Dermis blood vessel endothelial cell (primary cell): ENCODE measurements around the gene COX6B2. TPM values are rescaled to one million over a fixed set of nuclear protein-coding genes. Genes with fewer than 3 reads are reported as not detected.

ENCODE experiments used
- DNase-seq: peaks from one replicate; pipeline ENCODE4 v3.0.0; 2010
- total RNA-seq: library from RNA; depleted of rRNA; stranded (reverse); fragments of >200 nt; gene quantifications from 2 replicates; pipeline ENCODE4 v1.2.3, GENCODE V29; 2014

COX6B2 gene
- total RNA-seq, 1 donor from 2014 or later: not detected

DNA sequence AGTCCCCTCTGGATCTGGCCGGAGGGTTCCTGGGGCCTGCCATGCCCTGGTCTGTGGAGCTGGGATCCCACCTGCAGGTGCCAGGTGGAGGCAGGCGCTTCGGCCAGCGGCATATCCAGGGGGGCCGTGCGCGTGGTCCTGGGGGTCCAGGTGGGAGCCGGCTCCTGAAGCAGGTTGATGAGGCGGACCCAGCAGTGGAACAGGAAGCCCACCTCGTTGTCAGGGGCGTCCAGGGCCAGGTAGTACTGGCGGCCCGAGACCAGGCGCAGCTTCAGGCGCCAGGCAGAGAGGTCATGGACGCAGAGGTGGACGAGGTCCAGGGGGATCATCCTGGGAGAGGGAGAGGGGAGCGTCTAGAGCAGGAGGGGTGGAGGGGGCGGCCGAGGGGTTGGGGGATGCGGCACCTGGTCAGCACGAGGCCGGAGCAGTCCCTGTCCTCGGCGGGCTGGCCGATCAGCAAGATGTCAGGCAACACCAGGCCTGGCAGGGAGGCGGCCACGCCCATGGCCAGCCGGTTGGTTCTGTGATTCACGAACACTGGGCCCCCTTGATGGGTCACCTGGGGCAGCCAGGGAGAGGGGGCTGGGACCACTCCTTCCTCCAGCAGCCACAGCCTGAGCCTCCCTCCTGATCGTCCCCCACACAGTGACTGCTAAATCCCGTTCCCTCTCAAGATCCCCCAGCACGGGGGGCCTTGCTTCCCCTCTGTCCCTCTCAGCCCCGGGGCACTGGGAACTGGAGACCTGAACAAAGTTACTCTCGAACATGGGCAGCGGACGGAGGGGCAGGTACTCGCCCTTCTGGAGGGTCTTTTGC is 7.9 kb upstream of the COX6B2 start:
- DNase-seq: no peak

DNA sequence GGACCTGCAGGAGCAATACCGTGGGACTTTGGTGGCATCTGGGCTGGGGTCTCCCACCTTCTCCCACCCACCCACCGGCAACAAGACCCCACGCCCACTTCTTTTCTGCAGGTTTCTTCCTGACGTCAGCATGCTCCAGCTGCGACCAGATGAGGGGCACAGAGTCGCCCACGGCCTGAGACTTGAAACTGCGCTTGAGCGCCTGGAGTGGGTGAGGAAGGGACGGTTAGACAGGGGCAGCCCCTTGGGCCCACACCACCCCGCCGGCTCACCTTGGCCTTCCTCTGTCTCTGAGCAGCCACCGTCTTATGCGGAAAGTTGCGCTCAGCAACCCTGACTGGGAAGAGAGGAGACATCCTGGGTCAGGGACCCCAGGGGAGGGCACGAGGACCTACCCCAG is 6.4 kb upstream of the COX6B2 start:
- DNase-seq: no peak

DNA sequence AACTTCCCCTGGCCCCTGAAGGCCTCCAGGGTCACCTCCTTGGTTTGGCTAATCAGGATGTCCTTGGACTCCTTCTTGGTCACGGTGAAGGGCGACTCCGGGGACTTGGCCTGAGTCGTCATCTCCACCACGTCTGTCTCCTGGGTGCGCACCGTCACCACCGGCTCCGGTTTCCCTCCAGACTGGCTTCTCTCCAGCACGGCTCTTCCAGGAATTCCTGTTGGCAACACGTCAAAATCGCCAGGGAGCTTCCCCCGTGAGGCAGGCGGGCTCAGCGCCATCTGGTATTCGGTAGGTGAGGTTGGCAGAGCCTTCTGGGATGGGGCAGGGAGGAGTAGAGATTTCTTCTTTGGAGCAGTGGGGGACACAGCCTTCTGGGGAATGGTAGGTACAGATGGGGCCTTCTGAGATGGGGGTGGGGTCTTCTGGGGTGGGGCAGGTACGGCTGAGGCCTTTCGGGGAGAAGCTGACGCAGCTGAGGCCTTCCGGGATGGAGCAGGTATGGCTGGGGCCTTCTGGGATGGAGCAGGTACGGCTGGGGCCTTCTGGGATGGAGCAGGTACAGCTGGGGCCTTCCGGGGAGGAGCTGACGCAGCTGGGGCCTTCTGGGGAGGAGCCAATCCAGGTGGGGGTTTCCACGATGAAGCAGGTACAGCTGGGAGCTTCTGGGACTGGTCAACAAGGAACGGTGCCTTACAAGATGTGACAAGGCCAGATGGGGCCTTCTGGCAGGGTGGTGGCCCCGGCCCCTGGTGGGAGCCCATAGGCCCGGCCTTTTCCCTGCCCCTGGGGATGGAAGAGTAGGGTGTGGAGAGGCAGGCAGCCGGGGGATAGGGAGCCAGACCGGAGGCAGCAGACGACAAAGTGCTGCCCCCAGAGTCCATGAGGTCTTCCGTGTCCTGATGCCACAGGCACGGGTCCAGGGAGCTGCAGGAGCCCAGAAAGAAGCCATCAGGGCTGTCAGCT is 4.7 kb upstream of the COX6B2 start:
- peak; percentile 49 for DNase-seq

DNA sequence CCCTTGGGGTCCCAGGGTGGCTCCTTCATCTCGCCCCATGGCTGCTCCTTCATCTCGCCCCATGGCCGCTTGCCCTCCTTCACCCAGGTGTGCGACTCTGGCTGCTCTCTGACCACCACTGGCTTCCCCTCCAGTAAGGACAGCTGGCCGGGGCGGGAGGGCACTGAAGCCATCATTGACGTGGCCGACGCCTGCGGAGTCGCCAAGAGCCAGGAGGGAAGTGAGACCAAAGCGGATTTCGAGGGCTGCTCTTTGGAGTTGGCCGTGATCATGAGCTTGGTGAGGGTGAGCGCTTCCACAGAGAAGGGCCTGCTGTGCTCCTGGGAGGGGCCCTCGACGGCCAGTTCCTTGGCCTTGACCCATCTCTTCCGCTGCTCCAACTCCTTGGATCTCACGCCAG is 4.0 kb upstream of the COX6B2 start:
- no peak for DNase-seq

DNA sequence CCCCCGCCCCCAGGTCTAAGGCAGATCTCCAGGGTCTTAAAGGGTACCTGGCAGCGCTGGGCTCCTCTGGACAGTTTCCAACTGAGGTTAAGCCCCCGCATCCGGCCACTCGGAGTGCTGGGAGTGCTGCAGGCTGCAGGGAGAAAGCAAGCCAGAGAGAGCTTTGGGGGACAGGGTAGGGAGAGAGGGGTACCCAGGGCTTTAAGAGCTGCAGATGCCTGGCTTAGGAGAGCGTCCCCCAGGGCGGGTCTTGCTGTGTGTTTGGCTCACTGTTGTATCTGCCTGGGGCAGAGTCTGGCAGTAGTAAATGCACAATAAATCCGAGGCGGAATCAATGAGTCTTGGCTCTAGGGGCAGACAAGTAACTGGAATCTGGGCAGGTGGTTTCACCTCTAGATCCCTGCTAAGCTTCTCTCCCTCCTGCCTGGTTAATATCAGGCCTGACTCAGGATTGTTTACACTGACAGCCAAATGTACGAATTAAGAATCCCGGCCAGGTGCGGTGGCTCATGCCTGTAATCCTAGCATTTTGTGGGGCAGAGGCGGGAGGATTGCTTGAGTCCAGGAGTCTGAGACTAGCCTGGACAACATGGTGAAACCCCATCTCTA is 798 bp upstream of the COX6B2 start:
- DNase-seq: no peak

DNA sequence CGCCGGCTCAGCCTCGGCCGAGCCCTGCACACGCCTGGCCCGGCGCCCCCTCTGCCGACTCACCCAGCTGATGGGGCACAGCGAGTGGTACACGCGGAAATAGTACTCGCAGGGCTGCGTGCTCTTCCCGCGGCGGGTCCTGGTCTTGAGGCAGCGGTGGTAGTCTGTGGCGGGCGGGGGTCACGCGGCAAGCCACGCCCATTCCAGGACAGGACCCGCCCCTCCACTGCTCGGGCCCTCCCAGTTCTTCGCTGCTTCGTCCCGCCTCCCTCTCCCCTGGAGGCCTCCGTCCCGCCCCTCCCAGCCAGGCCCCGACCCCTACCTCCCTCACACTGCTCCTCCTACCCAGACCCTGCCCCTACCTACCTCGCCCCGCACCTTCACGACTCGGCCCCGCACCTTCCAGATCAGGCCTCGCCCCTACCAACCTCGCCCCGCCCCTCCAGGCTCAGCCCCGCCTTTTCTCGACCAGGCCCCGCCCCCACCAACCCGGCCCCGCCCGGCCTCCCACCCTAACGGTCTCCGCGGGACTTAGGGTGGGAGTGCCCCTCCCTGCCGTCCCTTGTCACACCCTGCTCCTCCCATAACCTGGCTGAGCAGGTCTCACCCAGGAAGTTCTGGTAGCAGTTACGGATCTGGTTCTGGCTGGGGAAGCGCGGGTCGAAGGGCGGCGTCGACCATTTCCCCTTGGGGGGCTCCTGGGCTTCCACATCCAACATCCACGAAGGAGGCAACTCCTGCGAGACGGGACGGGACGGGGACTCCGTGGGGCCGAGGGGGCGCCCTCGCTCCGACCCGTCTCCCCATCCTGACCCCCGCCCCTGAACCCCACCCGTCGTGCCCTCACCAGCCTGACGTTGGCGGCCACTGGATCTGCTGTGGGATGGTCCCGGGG is 469 bp downstream of the COX6B2 start:
- peak; percentile 34 for DNase-seq

DNA sequence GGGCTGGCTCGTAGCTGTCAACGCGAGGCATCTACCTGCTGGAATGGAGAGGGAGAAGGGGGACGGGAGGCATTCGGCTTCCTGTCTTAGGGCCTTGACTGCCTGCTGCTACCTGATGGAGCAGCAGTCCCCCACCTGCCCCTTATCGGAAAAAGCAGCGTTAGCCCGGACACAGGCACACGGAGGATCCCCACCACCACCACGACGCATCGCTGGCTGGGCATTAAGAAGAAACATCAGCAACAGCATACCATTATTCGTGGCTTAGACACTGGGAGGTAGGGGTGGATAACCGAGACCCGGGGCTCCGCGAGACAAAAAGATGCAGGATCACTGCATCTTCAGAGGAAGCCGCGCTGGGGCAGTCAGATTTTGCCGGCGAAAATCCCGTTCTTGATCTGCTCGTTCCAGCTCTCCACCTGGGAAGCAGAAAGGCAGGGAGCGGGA is 1.1 kb downstream of the COX6B2 start:
- DNase-seq: no peak

DNA sequence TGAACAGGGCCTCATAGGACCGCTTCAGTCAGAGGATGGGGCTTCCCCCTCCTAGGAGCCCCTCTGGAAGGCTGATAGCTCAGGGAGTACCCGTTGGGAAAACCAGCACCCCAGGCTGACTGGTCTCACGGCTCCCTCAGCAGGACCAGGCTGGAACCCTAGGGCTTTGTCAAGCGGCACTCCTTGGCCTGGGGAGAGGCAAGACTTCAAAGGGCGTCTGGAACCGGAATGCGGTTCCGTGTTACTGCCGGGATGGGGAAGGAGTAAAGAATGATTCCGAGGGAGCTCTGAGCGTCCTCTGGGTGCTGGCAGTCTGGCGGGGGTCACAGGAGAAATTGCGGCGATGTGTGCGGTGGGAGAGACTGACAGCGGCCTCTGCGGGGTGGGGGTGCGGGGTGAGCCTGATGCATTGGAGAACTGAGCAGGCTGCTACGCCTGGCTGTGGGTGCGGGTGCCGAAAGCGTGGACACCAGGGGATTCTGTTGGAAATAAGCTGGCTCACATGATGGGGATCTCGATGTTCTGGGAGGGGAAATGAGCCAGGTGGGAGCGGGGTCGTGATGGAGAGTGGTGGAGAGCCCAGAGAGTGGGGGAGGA is 1.9 kb downstream of the COX6B2 start:
- DNase-seq: no peak

DNA sequence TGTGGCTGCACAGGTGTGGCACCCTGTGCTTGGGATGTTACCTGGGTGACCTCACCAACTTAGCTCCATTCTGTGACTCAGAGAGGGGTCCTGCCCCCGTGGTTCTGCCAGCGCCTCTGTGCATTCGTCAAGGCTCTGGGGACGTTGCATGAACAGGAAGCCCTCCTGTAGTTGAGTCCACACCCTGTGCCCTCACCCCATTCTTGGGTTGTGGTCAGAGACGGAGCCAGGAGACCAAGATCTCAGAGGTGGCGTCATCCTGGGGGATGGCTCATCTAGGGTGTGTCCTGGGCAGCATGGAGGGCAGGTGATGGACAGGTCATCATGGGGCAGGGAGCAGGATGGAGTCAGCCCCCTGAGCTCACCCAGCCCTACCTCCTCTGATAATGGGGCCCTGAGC is 2.5 kb downstream of the COX6B2 start:
- no peak for DNase-seq

DNA sequence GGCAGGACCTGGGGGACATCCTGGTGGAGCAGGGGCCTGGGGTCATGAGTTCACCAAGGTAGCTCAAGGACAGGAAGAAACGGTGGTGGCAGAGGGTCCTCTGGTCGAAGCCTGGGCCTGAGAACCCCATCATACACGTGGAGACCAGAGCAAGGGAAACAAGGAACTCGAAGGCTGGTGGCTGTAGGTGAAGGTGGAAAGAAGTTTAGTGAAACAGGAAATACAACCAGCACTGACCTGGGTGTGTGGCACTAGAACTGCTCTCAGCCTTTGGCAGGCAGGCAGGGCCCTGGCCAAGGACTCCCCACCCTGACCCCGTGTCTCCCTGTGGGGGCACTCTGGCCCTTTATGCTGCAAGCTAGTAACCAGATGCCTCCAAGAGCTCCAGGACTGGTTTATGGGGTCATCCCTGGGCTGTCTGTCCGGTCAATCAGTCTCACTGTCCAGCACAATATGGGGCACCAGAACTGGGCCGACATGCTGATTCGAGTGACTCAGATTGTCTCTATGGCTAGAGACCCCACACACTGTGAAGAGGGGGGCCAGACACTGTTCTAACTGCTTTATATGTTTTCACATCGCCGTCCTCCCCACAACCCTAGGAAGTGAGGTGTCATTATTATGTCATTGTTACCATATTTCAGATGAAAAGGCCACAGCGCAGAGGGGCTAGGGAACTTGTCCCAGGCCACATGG is 3.8 kb downstream of the COX6B2 start:
- no peak for DNase-seq

DNA sequence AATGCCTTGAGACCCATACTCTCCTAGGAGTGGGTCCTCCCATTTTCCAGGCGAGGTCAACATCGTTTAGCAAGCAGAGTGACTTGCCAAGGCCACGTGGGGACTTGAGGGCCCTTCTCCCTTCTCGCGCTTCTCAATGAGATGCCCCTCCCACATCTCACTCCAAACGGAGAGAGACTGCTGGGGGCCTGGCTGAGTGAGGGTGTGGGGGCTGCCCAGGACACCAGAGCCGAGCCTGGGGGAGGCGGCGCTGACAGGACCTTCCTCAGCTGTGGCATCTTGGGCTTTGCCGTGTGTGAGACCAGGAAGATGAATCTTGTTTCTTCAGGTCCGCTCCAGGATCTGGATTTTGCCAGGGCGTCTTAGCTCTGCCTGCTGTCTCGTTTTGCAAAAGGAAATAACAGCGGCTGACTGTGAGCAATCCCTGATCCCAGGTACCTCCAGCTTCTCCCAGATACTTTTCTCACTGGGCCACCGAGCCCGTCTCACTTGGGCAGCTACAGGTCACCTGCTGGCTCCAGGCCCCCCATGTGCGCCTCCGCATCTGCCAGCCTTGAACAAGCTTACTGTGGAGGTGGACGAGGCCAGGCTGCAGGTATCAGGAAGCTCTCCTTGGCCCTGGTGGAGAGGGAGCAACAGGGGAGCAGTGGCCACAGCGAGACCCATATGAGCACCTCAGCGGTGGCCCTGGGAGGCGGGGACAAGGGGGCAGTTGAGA is 6.0 kb downstream of the COX6B2 start:
- DNase-seq: no peak

DNA sequence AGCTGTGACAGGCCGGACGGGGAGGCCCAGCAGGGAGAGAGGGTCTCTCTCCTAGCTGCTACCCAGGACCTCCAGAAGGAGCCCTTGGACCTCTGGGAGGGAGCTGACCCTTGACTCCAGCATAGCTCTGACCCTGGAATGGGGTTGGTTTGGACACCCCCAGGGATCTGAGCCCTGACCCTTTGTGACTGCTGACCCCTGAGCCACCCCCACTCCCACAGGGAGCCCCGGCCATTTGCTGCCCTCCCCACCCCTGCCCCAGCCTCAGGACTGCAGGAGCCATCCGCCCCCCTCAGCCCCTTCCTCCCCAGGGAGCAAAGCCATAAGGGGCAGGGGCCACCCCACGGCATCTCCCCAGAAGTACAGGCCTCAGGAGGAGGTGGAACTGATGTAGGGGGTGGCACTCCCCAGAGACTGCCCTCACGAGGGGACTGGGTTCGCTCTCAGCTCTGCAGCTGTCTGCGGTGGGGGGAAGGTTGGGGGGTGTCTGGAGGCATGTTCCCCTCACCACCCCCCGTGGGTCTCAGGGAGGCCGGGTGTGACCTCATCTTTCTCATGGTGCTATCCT is 7.0 kb downstream of the COX6B2 start:
- no peak for DNase-seq

DNA sequence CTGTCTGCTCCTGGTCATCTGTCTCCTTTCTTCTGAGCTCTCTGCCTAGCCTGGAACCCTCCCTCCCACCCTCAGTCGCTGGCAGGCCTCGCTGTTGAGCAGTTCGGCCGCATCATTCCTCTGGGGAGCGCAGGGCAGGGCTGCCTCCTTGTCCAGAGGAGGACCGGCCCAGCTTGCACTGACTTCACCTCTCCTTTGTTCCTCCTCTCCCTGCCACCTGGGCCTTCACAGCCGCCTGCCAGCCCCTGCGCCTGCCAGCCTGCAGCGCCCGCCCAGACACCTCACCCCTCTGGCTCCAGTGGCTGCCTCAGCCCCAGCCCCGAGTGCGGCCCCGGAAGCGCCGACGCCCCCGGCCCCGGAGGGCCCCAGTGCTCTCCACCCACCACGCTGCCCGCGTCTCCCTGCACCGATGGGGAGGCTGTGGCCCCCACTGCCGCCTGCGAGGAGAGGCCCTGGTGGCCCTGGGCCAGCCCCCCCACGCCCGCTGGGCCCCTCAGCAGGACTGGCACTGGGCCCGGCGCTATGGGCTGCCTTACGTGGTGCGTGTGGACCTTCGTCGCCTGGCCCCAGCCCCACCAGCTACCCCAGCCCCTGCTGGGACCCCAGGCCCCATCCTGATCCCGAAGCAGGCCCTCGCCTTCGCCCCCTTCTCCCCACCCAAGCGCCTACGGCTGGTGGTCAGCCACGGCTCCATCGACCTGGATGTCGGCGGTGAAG is 7.6 kb downstream of the COX6B2 start:
- no peak for DNase-seq

DNA sequence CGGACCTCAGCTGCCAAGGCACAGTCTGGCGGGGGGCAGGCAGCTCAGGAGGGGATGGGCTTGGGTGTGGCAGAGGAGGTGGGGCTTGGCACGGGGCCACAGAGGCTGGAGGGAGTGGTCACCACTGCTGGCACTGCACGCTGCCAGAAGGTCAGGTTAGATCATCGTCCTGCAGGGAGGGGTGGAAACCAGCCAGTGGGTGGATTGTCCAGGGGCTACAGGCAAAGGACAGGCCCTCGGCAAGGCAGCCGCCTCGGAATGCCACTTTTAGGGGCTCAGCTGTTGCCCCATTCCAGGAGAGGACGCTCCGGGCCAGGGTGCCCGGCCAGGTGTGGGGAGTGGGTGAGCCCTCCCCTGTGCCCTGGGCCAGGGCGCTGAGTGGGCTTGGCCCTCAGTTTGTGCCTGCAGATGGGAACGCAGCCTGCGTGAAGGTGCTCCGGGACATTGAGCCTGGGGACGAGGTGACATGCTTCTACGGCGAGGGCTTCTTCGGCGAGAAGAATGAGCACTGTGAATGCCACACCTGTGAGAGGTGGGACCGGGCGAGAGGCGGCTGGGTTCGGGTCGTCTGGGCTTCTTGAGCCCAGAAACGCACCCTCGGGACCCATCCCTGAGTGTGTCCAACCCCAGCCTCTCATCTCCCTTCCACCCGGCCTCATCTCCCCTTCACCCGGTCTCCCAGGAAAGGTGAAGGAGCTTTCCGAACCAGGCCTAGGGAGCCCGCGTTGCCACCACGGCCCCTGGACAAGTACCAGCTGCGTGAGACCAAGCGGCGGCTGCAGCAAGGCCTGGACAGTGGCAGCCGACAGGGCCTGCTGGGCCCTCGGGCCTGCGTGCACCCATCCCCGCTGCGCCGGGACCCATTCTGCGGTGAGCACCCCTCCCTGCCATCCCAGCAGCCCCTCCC is 8.4 kb downstream of the COX6B2 start:
- no peak for DNase-seq

DNA sequence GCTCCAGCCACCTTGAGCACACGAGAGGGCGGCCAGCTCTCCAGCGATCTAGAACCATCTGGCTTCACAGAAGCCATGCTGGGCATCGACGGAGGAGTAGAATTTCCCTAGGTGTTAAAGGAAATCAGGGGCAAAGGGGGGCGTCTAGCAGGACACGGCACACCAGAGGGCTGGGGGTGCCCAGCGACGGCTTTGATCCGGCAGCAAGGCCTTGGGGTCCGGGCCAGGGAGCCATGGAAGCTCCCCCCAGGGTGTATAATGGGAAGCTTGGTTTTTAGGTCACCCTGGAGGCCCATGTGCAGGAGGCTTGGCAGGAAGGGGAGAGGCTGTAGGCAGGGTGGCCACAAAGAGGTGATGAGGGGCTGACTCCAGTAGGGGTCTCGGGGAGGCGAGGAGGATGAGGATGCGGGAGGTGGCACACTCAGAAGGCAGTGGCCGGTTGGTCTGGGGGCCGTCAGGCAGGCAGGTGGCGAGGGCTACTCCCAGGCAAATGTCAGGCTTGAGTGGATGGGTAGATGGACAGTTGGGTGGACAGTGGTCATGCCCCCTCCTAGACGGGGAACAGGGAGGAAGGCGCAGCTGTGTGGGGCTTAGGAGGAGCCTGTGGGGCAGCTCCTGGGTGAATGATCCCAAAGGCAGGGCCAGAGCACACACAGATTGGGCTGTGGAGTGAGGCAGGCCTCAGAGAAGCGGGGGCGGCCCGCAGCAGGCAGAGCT is 9.3 kb downstream of the COX6B2 start:
- no peak for DNase-seq

DNA sequence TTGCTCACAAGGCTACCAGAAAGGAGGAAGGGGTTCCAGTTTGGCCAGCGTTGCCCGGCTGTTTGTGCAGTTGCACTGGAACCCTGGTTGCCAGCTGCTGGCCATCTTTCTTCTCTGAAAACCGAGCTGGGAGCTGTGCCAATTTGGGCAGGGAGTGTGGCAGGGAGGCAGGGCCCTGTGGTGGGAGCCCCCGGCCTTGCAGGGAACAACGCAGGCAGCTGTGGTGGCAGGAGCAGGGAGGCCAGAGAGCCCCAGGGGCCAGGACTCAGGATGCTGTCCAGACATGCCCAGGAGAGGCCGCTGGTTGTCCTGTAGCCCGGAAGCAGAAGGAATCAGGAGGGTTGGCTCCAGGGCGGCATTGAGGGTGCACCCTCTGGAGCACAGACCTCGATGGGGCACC is 10.1 kb downstream of the COX6B2 start:
- DNase-seq: no peak
